HG03196 (cell line): ENCODE measurements around the gene EGFLAM.
A peak's percentile ranks its signal among the peaks of the same experiment; 100 is the strongest.

Experiments used
- ATAC-seq: cut with Tn5 transposase; IDR thresholded peaks from one replicate; pipeline ENCODE4 v1.9.1; 2021; ENCODE audit not compliant: unreplicated experiment

Gene EGFLAM

GRCh38 chr5:38371596-38371995 lies 113.2 kb downstream of the EGFLAM start:
- ATAC-seq, result no peak

DNA sequence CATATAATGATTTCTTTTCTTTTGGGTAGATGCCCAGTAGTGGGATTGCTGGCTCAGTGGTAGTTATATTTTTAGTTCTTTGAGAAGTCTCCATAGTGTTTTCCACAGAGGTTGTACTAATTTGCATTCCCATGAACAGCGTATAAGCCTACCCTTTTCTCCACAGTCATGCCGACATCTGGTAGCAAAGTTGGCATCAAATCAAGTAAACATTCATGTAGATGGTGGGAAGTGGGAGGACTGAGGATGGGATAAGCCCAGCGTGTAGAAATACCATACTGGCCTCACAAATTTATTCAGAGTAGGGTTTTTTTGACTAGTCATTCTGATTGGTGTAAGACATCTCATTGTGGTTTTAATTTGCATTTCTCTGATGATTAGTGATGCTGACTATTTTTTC lies 115.4 kb downstream of the EGFLAM start:
- no peak for ATAC-seq

GRCh38 chr5:38375423-38375822 lies 117.1 kb downstream of the EGFLAM start:
- ATAC-seq, result no peak

- no peak for ATAC-seq
Observed at GRCh38 chr5:38376404-38376803, 118.0 kb downstream of the EGFLAM start.

DNA sequence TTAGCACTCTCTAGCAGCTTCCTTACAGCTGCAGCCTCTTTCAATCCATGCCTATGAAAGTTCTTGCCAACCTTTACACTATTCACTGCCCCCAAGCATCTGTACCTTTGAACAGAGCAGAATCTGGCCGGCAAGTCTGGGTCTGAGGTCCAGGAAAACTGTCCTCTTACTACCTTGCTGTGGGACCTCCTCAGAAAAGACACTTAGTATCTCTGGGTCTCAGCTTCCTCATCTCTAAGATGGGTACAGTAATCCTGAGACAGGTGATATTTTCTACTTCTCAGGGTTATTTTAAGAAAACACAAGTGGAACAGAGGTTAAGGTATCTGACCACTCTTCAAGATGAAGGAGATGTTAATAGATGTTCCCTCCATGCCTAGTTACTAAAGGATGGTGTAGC lies 120.2 kb downstream of the EGFLAM start:
- ATAC-seq, result no peak

DNA sequence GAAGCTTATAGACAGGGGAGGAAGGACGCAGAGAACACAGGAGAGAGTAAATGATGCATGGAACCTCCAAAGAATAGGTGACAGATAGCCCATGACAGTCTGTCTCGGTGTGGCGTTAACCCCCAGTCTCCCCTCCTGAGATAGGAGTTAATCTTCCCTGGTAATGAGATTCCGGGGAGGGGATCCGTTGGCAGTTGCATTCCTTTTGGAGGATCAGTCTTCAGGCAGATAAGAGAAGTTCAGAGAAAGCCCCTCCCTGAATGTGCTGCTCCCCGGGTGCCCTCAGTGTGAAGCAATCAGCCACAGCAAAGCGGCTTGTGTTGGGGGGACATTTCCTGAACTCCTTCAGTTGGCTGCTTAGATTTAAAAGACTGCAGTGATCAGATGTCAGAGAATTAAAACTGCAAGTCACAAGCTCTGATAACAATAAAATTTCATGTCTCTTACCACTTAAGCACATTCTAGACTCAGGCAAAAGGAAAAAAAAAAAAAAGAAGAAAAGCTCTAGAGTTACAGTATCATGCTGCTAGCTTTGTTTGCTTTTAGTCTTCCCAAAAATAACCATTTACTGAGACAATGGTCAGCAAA lies 121.1 kb downstream of the EGFLAM start:
- ATAC-seq, result no peak

GRCh38 chr5:38380537-38380936 lies 122.2 kb downstream of the EGFLAM start:
- ATAC-seq, result no peak

DNA sequence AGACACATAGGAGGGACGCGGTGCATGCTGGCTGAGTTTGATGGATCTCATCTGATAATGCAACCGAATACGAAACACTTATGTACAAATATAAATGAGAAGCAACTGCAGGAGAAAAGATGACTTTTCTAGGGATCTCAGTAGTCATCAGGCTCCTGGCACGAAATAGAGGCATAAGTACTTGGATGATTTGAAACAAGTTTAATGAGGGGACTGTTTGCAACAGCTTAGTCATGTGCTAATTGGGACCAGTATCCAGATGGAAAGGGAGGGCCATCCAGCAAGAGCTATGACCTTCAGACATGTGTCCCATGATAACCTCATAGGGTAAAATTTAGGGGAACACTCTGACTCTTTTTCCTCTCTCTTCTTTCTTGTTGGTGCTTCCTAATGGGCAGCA lies 123.0 kb downstream of the EGFLAM start:
- ATAC-seq, result no peak

DNA sequence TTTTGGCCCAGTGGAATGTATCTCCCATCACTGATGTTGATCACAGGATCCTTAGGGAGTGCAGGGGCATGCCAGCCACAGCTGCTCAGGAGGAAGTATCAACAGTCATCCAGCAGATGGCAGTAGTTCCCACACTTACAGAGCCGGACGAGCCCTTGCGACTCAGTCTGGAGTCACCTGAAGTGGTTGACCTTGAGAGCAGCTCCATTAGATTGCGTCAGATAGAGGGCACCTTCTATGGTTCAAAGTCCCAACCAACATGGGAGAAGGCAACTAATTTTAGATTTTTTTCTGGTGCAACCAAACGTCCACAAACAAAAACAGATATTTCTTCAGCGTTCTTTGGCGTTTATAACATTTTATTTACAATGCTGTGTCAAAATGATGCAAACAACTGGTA lies 124.5 kb downstream of the EGFLAM start:
- ATAC-seq, result peak; percentile 96

DNA sequence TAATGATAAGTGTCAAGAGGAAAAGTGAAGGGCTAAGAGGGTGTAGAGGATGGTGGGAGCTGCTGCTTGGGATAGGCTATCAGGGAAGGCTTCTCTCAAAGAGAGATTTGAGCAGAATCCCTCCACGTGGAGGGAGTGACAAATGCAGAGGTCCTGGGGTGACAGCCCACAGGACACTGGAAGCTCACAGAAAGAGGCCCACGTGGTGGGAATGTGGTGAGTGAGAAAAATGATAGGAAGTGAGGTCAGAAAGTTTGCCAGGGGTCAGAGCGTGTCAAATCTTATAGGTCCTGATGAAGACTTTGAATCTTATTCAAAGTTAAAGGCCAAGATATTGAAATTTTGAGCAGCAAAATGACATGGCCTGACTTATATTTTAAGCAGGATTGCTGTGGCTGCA lies 125.3 kb downstream of the EGFLAM start:
- no peak for ATAC-seq

- ATAC-seq, result no peak
Observed at GRCh38 chr5:38384396-38384795, 126.0 kb downstream of the EGFLAM start.

- ATAC-seq, result no peak
Observed at GRCh38 chr5:38387161-38387560, 128.8 kb downstream of the EGFLAM start.

- ATAC-seq, result no peak
Observed at GRCh38 chr5:38393636-38394035, 135.3 kb downstream of the EGFLAM start.

- no peak for ATAC-seq
Observed at GRCh38 chr5:38396766-38397165, 138.4 kb downstream of the EGFLAM start.

DNA sequence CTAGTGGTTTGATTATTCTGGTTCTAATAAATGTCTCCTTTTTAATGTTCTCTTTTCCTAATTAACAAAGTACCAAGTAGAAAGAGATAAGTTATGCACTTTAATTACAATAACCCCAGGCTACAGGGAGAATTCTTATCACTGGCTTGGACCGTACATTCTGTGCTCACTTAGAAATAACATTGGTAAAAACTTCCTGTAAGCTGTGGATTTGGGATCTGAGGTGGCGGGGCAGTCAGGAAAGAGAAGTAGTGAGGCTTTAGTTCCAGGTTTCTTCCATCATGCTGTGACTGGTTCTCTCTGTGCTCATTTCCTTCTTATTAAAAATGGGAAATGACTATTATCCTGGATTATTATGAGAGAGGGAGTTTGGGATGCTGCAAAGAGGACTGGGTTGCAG lies 142.0 kb downstream of the EGFLAM start:
- ATAC-seq, result no peak

DNA sequence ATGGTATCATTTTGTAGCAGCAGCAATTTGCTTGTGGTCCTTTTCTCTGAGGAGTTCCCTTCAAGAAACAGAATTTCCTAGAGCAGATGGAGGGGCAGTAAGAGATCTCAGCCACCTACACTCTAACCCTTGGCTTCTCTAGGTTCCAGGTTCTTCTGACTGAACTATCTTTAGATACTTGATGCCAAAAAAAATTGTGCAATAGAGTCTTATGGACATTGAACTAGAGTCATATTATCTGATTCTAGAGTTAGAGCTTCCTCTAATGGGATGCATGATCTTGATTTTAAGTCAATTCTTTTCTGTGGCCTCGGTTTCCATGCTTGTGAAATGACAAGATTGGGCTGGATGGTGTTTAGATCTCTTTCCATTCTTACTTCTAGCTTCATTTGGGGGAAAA lies 142.8 kb downstream of the EGFLAM start:
- no peak for ATAC-seq

- no peak for ATAC-seq
Observed at GRCh38 chr5:38403406-38403805, 145.0 kb downstream of the EGFLAM start.

DNA sequence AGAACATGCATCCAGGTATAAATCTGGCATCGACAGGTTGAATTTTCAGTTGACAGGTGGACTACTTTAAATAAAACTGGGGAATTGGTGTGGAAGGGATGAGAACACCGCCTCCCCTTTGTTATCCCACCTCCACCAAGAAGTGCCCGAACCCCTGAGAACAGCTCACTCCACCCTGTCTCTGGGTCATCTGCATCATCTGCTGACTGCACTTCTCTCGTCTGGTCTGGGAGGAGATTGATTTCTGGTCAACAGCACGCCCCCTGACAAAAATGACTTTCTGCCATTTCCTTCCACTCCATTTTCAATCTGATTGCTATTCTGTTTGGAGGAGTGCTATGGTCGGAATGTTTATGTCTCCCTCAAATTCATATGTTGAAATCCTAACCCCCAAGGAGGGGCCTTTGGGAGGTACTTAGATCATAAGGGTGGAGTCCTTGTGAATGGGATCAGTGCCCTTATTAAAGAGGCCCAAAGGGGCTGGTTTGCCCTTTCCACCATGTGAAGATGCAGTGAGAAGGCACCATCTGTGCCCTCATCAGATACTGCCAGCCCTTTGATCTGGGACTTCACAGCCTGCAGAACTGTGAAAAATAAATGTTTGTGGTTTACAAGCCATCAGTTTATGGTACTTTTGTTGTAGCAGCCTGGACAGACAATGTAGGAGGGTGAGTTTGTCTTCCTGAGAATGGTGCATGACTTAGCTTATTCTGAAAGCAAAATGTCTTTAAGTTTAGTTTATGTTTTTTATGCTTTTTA lies 145.7 kb downstream of the EGFLAM start:
- ATAC-seq, result no peak

DNA sequence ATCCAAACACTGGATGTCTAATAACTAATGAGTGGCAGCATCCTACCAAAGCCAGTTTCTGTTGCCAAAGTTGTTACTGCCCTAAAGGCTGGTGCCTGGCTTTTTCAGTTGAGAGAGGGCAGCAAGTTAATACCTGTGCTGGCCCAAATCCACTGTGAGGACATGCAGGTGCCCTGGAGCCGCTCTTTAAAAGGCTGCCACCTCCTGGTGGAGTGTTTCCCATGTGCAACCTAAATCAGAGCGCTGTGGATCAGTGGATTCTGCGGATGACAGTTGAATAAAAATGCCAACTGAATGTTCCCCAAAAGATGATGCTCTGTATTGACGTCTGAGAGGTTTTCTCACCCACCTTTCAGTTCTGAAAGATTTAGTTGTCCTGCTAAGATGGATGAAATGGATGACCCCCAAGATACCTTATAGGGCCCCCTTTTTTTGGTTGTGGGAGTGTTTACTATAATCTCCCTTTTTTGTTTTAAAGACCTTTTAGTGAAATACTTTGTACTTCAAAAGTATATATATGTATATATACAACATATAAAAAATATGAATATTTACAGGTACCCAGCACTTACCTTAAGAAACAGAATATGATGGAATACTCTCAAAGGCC lies 146.4 kb downstream of the EGFLAM start:
- no peak for ATAC-seq

GRCh38 chr5:38408446-38409198 lies 150.3 kb downstream of the EGFLAM start:
- ATAC-seq, result no peak

- ATAC-seq, result no peak
Observed at GRCh38 chr5:38410304-38410990, 152.1 kb downstream of the EGFLAM start.
